Neural progenitor cell (in vitro differentiated cells): ENCODE measurements around the gene QRFP. TPM values are rescaled to one million over a fixed set of nuclear protein-coding genes. Genes with fewer than 3 reads are reported as not detected.

Experiments used
- DNase-seq: peaks from one replicate; pipeline ENCODE4 v3.0.0-alpha.2; 2016; ENCODE audit warnings: low spot score
- H2AFZ ChIP-seq: fragments of 200-600 bp; sonication (generic); replicated peaks from 2 replicates; pipeline ENCODE4 v1.6.1; 2016; ENCODE audit warnings: antibody characterized with exemption
- H3F3A ChIP-seq: fragments of 200-600 bp; sonication (generic); 2 replicates; pipeline ENCODE4 v1.6.1; 2016; ENCODE audit warnings: antibody characterized with exemption, low read depth
- H3K27ac ChIP-seq: fragments of 200-600 bp; sonication (generic); 2 replicates; pipeline ENCODE4 v1.5.1; 2016; ENCODE audit warnings: mild to moderate bottlenecking
- H3K27me3 ChIP-seq: fragments of 200-600 bp; sonication (generic); 2 replicates; pipeline ENCODE4 v1.6.1; 2016; ENCODE audit warnings: mild to moderate bottlenecking, moderate library complexity
- H3K36me3 ChIP-seq: fragments of 200-600 bp; sonication (generic); 2 replicates; pipeline ENCODE4 v1.5.1; 2016
- H3K4me1 ChIP-seq: fragments of 200-600 bp; sonication (generic); 2 replicates; pipeline ENCODE4 v1.6.1; 2016; ENCODE audit warnings: mixed run types
- H3K4me2 ChIP-seq: fragments of 200-600 bp; sonication (generic); 2 replicates; pipeline ENCODE4 v1.6.1; 2016
- H3K4me3 ChIP-seq: fragments of 200-600 bp; sonication (generic); 2 replicates; pipeline ENCODE4 v1.5.1; 2016
- H3K79me2 ChIP-seq: fragments of 200-600 bp; sonication (generic); 2 replicates; pipeline ENCODE4 v1.6.1; 2016; ENCODE audit warnings: low read depth
- H3K9ac ChIP-seq: fragments of 200-600 bp; sonication (generic); 2 replicates; pipeline ENCODE4 v1.6.1; 2016
- H3K9me3 ChIP-seq: fragments of 200-600 bp; sonication (generic); 2 replicates; pipeline ENCODE4 v1.5.1; 2016; ENCODE audit warnings: low read depth
- H4K20me1 ChIP-seq: fragments of 200-600 bp; sonication (generic); 2 replicates; pipeline ENCODE4 v1.6.1; 2016; ENCODE audit warnings: low read depth
- H3K27ac Mint-ChIP-seq: 3 replicates; pipeline ENCODE4 v1.8.0; 2021; ENCODE audit warnings: mixed read lengths
- H3K27me3 Mint-ChIP-seq: 2 replicates; pipeline ENCODE4 v1.8.0; 2022; ENCODE audit warnings: low read depth, mild to moderate bottlenecking, inconsistent platforms, moderate library complexity, mixed read lengths; ENCODE audit not compliant: insufficient read depth
- H3K36me3 Mint-ChIP-seq: 3 replicates; pipeline ENCODE4 v1.8.0; 2021; ENCODE audit warnings: mixed read lengths
- H3K4me1 Mint-ChIP-seq: 3 replicates; pipeline ENCODE4 v1.8.0; 2021; ENCODE audit warnings: mixed read lengths
- H3K4me3 Mint-ChIP-seq: 3 replicates; pipeline ENCODE4 v1.8.0; 2021; ENCODE audit warnings: mild to moderate bottlenecking, moderate library complexity, mixed read lengths
- H3K9me3 Mint-ChIP-seq: 3 replicates; pipeline ENCODE4 v1.8.0; 2020; ENCODE audit warnings: mixed read lengths
- EZH2 ChIP-seq: fragments of 200-600 bp; sonication (generic); IDR thresholded peaks from 2 replicates; pipeline ENCODE4 v1.6.1; 2017; ENCODE audit warnings: antibody characterized with exemption, mild to moderate bottlenecking, moderate library complexity
- EZH2phosphoT487 ChIP-seq: fragments of 200-600 bp; sonication (generic); IDR thresholded peaks from 2 replicates; pipeline ENCODE4 v1.6.1; 2017; ENCODE audit warnings: antibody characterized with exemption
- total RNA-seq: library from RNA; depleted of rRNA; stranded (reverse); fragments of >200 nt; gene quantifications from 2 replicates; pipeline ENCODE4 v1.2.3, GENCODE V29; 2015; ENCODE audit warnings: low replicate concordance
- TF ChIP-seq, protein P1 (sequence below): fragments of 200-600 bp; sonication (generic); IDR thresholded peaks from 2 replicates; pipeline ENCODE4 v1.5.1; 2017; ENCODE audit warnings: antibody characterized with exemption, mild to moderate bottlenecking

QRFP gene
- total RNA-seq, 1 donor from 2014 or later = not detected

DNA sequence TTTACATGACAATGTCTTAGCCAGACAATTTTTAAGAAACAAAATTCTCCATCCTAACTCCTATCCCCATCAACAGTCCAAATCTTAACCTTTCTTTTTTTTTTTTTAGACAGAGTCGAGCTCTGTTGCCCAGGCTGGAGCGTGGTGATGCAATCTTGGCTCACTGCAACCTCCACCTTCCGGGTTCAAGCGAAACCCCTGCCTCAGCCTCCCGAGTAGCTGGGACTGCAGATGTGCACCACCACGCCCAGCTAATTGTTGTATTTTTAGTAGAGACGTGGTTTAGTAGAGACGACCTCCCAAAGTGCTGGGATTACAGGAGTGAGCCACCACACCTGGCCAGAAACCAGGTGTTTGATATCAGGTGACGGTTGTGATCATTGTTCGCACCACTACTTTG is 51.4 kb downstream of the QRFP start:
- Mint-ChIP-seq H3K9me3 (no peaks in the 10 kb centered on the region), H3K27me3 (no peaks in the 10 kb centered on the region), H3K4me1 (peaks cover 63% of the 10 kb centered on the region), H3K36me3 (peaks cover 4% of the 10 kb centered on the region), H3K4me3 (no peak overlapping the region), H3K27ac (no peak overlapping the region)
- no peaks in the 10 kb centered on the region for H3K36me3 ChIP-seq
- H4K20me1 ChIP-seq = peaks cover 100% of the 10 kb centered on the region
- H3K4me2 ChIP-seq = no peak overlapping the region
- peak overlapping the region; percentile 33 for H3K27ac ChIP-seq
- peaks cover 38% of the 10 kb centered on the region for H3K4me1 ChIP-seq
- DNase-seq = no peak
- TF ChIP-seq EZH2phosphoT487 = no peak
- TF ChIP-seq, protein P1, sequence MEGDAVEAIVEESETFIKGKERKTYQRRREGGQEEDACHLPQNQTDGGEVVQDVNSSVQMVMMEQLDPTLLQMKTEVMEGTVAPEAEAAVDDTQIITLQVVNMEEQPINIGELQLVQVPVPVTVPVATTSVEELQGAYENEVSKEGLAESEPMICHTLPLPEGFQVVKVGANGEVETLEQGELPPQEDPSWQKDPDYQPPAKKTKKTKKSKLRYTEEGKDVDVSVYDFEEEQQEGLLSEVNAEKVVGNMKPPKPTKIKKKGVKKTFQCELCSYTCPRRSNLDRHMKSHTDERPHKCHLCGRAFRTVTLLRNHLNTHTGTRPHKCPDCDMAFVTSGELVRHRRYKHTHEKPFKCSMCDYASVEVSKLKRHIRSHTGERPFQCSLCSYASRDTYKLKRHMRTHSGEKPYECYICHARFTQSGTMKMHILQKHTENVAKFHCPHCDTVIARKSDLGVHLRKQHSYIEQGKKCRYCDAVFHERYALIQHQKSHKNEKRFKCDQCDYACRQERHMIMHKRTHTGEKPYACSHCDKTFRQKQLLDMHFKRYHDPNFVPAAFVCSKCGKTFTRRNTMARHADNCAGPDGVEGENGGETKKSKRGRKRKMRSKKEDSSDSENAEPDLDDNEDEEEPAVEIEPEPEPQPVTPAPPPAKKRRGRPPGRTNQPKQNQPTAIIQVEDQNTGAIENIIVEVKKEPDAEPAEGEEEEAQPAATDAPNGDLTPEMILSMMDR = no peak
- no peak for TF ChIP-seq EZH2
- no peaks in the 10 kb centered on the region for H3K9me3 ChIP-seq
- H3K4me3 ChIP-seq = no peak overlapping the region
- peaks cover 24% of the 10 kb centered on the region for H3F3A ChIP-seq
- H3K79me2 ChIP-seq = peaks cover 100% of the 10 kb centered on the region
- no peak overlapping the region for H3K9ac ChIP-seq
- H2AFZ ChIP-seq = no peak overlapping the region
- no peaks in the 10 kb centered on the region for H3K27me3 ChIP-seq

DNA sequence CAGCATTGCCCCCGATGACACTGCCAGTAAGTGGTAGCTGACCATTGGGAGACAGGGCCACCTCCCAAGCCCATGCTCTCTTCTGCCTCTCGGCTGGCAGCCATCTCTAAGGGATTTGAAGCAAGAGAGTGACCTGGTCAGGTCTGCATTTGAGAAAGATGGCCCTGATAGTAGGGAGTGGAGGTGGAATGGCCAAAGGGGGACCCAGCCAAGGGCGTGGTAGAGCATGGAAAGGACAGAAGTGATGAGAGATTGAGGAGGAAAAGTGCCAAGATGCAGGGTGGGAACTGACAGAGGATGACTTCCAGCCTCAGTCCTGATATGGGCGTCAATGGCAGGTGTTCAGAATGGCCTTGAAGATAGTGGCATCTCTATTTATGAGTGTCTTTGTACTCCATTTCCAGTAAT is 52.6 kb downstream of the QRFP start:
- Histone ChIP-seq H3K79me2 (peaks cover 100% of the 10 kb centered on the region), H3K27ac (no peak overlapping the region), H3K9me3 (no peaks in the 10 kb centered on the region), H3K36me3 (no peaks in the 10 kb centered on the region), H3K9ac (no peak overlapping the region), H3K4me2 (no peak overlapping the region), H2AFZ (no peak overlapping the region), H3K4me3 (no peak overlapping the region), H4K20me1 (peaks cover 100% of the 10 kb centered on the region), H3K27me3 (no peaks in the 10 kb centered on the region), H3F3A (peaks cover 24% of the 10 kb centered on the region), H3K4me1 (peaks cover 48% of the 10 kb centered on the region)
- H3K27ac Mint-ChIP-seq = no peak overlapping the region
- peaks cover 2% of the 10 kb centered on the region for H3K36me3 Mint-ChIP-seq
- H3K9me3 Mint-ChIP-seq = no peaks in the 10 kb centered on the region
- H3K4me3 Mint-ChIP-seq = no peak overlapping the region
- DNase-seq = no peak
- H3K27me3 Mint-ChIP-seq = no peaks in the 10 kb centered on the region
- no peak for TF ChIP-seq EZH2phosphoT487
- no peak for TF ChIP-seq EZH2
- TF ChIP-seq, protein P1 = no peak
- H3K4me1 Mint-ChIP-seq = peaks cover 73% of the 10 kb centered on the region

DNA sequence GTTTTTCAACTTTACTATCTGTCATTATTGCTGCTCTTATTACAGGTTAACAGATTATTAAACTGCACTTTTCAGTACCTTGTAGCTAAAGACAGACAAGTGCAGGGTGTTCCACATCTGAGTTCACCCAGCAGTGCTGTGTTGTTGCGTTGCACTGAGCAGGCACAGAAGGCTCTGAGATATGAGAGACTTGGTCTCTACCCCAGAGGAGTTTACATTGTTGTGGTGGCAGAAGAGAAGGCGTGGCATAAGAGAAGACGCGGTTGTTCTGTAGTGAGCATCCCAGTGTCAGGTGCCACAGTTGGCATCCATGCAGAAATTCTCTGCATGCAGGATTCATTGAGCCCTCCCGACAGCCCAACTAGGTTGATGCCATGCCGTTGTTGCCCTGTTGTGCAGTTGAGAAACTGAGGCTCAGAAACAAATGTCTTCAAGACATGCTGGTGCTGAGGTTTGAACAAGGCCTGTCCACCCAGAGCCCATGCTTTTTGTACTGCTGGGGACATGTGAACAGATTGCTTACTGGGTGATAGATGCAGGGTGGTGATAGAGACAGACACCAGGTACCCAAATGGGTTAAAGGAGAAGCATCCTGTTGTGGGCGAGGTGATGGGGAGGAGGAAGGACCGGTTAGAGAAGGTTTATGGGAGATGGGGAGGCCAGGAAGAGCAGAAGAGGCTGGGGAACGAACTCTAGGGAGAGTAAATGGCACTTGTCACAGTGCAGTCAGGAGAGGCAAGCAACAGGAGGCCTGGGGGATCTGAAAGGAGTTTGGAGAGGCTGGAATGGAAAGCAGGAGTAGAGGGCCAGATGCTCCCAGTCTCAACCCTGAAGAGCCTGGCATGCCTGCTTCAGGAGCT is 53.3 kb downstream of the QRFP start:
- H3K4me2 ChIP-seq = no peak overlapping the region
- TF ChIP-seq EZH2 (no peak), EZH2phosphoT487 (no peak)
- TF ChIP-seq, protein P1 = no peak
- peaks cover 2% of the 10 kb centered on the region for H3K36me3 Mint-ChIP-seq
- DNase-seq = no peak
- peaks cover 100% of the 10 kb centered on the region for H4K20me1 ChIP-seq
- peaks cover 24% of the 10 kb centered on the region for H3F3A ChIP-seq
- no peaks in the 10 kb centered on the region for H3K27me3 ChIP-seq
- H3K9ac ChIP-seq = no peak overlapping the region
- H3K27me3 Mint-ChIP-seq = no peaks in the 10 kb centered on the region
- no peaks in the 10 kb centered on the region for H3K36me3 ChIP-seq
- H3K4me3 Mint-ChIP-seq = no peak overlapping the region
- no peak overlapping the region for H3K27ac Mint-ChIP-seq
- H3K4me1 Mint-ChIP-seq = peaks cover 81% of the 10 kb centered on the region
- H3K9me3 ChIP-seq = no peaks in the 10 kb centered on the region
- no peak overlapping the region for H2AFZ ChIP-seq
- peak overlapping the region; percentile 1 for H3K27ac ChIP-seq
- no peak overlapping the region for H3K4me3 ChIP-seq
- no peaks in the 10 kb centered on the region for H3K9me3 Mint-ChIP-seq
- H3K4me1 ChIP-seq = peaks cover 56% of the 10 kb centered on the region
- H3K79me2 ChIP-seq = peaks cover 100% of the 10 kb centered on the region

Other genes starting within 250 kb of the QRFP start
- not detected in 2 replicates for gene PRDM12, start 232.2 kb downstream of the QRFP start, total RNA-seq
- 59.1 and 75.5 TPM in 2 replicates for gene EXOSC2, start 203.0 kb downstream of the QRFP start, total RNA-seq
- 38.4 and 74.0 TPM in 2 replicates for gene ABL1, start 61.6 kb downstream of the QRFP start, total RNA-seq
- gene FIBCD1, start 42.4 kb upstream of the QRFP start, total RNA-seq = 1.8 and 7.2 TPM in 2 replicates
- gene LAMC3, start 112.4 kb upstream of the QRFP start, total RNA-seq = 0.03 TPM in 1 of 2 replicates, not detected in the other
- 69.0 and 95.1 TPM in 2 replicates for gene AIF1L, start 199.7 kb upstream of the QRFP start, total RNA-seq
- 21.1 and 37.6 TPM in 2 replicates for gene NUP214, start 228.8 kb upstream of the QRFP start, total RNA-seq